Peyer's patch (tissue), 4 donors: Measurements from ENCODE around the gene BDP1.
"Not testable (repeated sequence)": the region's sequence is repeated elsewhere in the genome, so short reads cannot be mapped to it uniquely, and the experiment has no call there.

ENCODE experiments used
- POLR2A ChIP-seq, 2 donors: fragments of 450-650 bp; IDR thresholded peaks; one replicate each; pipeline ENCODE4 v1.5.1; 2017; ENCODE audit warnings: antibody characterized with exemption in 2 of 2, mild to moderate bottlenecking in 2 of 2, moderate library complexity in 2 of 2
- TF ChIP-seq, protein P1 (sequence below), 6 experiments: fragments of 450-650 bp in 4 of 6; fragments of 200-600 bp in 2 of 6; sonication (generic) in 1 of 6; IDR thresholded peaks; one replicate each; pipeline ENCODE4 v1.5.1; 2017 to 2019; ENCODE audit warnings: antibody characterized with exemption in 6 of 6, mild to moderate bottlenecking in 3 of 6, moderate library complexity in 1 of 6

DNA sequence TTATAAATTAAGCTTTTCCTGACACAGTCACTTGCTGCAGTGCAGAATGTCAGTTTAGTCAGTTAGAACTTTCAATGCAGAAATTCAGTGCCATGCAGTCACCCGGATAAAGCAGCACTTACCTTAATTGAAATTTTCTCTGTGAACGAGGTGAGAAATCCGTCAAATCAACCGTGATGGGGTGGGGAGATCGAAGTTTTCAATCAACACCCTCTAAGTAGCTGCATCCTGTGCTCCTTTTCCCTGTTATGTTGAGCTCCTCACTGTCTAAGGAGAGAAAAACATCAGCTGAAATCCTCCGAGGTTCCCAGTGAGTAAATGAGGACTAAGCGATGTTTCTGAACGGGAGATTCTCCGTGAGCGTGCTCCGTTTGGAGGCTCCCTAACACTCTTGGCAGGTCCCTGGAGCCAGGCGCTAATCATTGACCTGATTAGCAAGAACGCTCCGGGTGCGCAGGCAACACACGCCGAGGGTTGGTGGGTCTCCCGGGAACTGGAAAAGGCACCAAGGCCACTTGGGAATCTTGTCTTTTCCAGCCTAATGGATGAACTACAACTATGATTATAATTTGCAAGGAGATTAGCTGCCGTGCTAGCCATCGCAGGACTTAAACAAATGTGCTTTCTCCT lies 9.8 kb upstream of the BDP1 start:
- TF ChIP-seq, protein P1, sequence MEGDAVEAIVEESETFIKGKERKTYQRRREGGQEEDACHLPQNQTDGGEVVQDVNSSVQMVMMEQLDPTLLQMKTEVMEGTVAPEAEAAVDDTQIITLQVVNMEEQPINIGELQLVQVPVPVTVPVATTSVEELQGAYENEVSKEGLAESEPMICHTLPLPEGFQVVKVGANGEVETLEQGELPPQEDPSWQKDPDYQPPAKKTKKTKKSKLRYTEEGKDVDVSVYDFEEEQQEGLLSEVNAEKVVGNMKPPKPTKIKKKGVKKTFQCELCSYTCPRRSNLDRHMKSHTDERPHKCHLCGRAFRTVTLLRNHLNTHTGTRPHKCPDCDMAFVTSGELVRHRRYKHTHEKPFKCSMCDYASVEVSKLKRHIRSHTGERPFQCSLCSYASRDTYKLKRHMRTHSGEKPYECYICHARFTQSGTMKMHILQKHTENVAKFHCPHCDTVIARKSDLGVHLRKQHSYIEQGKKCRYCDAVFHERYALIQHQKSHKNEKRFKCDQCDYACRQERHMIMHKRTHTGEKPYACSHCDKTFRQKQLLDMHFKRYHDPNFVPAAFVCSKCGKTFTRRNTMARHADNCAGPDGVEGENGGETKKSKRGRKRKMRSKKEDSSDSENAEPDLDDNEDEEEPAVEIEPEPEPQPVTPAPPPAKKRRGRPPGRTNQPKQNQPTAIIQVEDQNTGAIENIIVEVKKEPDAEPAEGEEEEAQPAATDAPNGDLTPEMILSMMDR (IDR thresholded peaks at IDR 0.05): not testable (repeated sequence)
- TF ChIP-seq POLR2A (IDR thresholded peaks at IDR 0.05): not testable (repeated sequence)
